Stimulated activated CD8-positive, alpha-beta memory T cell treated with anti-CD3 and anti-CD28 coated beads, Interleukin-15, amount 100 ng/mL, for 24 hours (primary cell): Measurements from ENCODE around the gene TPPP3.

Experiments
- DNase-seq: peaks from one replicate; pipeline ENCODE4 v3.0.0-alpha.2; 2020; ENCODE audit warnings: low read depth

TPPP3 gene

DNA sequence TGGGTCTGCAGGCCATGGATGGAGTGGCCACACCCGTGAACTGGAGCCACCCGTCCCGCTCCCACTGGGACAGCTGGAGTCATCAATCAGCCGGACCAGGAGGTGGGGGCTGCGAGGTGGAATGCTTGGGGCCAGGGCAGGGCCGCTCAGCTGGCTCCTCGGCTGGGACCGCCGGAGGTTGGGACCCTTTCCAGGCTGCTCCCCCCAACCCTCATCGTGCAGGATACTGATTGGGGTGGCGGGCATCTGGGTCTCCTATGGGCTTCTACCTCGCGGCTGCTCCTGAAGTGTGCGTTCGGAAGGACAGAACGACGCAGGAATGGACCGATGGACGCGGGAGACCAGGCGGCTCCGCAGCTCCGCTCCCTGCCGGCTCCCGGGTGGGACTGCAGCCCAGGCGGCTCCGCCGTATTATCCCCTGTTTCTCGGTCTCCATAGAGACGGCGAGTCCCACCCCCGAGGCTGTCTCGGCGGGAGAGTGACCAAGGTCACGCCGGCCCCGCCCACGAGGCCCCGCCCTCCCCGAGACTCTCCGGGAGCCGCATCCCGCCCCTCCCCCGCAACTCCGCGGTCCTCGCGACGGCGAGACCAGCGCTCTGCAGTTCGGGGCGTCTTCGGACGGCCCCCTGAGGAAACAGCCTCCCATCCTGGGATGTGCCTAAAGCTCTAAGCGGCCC is at the start of gene TPPP3:
Gene TPPP3 (minus strand): TSS at position 388 of the 677 bp plus-strand sequence. CDS start 2,387 bp downstream, outside the sequence.
- DNase-seq, result no peak

- no peak for DNase-seq
Observed at GRCh38 chr16:67442581-67443255, 49.4 kb upstream of the TPPP3 start.

DNA sequence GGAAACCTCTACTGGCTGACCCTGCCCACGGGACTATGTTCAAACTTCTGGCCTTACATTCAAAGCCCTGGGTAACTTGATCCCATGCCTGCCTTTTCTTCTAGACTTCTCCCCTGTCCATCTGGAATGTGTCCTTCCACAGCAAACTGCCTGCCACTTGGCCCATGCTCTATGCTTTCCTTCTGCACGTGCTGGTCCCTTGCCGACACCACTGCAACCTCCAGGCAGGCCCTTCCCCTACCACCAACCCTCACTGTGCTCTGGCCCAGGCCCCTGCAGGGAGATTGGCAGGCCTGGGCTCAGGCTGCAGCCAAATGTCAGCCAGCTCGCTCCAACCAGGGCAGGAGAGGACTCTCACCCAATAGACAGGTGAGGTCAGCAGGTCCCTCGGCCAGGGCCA is 48.6 kb upstream of the TPPP3 start:
- no peak for DNase-seq

DNA sequence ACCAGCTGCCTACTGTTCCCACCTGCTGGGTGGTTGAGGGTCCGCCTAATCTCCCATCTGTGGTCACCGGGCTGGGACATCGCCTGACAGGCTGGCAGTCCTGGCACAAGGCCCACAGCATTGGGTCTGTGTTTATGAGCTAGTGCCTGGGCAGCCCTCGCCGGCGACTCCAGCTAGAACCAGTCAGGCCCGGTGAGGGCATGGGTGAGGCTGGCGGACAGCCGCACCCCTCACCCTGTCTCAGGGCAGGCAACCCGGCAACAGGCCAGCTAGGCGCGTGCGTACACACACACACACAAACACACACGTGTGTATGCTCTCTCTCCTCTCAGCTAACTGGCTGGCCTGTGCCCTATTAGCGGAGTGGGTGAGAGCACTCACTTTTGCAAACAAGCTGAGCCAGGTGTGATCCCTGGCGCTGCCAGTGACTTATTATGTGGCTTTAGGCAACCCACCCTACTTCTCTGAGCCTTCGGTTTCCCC is 48.0 kb upstream of the TPPP3 start:
- DNase-seq, result no peak

DNA sequence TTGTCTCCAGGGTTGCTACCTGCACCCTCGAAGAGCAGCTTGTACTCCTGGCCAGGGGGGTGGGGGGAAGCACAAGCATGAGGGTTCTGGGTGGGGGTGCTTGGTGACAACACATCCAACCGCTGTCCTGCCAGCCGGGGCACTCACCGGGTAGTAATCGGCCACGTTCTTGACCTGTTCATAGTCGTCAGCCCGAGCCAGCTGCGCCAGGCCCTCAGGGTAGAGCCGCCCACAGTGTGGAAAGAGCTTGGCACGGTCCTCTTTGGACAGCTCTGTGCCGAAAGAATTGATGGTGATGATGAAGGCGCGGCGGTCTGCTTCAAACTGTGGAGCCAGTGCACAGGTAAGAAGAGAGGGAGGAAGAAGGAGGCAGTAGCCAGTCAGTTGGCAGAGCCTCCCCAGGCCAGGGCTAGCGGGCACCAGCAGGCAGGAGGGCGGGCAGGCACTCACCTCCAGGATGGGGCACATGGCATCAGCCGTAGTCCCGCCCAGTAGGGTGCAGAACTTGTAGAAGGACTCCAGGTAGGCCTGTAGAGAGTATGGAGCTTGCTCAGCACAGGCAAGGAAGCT is 45.6 kb upstream of the TPPP3 start:
- no peak for DNase-seq

DNA sequence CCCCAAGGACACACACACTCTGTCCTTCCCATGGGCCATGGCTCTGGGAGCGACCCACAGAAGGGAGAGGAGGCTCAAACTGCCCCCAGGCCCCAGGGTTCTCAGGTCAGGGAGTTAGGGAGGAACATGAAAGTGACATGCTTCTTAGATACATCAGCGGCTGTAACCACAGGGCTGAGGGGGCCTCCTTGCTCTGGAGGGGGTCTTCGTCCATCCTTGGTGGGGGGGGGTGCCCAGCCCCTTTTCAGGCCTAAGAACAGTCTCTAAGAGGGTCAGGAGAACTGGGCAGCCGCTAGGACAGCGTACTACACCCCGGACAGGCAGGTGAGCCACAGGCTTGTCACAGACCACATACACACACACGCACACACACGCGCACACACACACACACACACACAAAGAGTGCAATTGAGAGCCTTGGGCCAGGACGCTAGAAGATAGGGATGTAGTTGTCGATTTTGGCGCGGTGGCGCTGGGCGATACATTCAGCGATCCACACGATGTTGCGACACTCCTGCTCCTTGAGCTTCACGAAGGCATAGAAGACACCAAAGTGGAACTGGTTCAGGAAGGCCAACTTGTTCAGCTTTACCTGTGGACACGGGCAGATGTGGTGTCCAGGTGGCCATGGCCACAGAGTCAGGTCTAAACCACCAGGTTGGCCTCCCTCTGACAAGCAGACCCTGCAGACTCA is 44.9 kb upstream of the TPPP3 start:
- no peak for DNase-seq

- no peak for DNase-seq
Observed at GRCh38 chr16:67437513-67437912, 44.2 kb upstream of the TPPP3 start.

GRCh38 chr16:67436640-67437193 is 43.4 kb upstream of the TPPP3 start:
- no peak for DNase-seq

GRCh38 chr16:67435758-67436164 is 42.5 kb upstream of the TPPP3 start:
- DNase-seq, result no peak

DNA sequence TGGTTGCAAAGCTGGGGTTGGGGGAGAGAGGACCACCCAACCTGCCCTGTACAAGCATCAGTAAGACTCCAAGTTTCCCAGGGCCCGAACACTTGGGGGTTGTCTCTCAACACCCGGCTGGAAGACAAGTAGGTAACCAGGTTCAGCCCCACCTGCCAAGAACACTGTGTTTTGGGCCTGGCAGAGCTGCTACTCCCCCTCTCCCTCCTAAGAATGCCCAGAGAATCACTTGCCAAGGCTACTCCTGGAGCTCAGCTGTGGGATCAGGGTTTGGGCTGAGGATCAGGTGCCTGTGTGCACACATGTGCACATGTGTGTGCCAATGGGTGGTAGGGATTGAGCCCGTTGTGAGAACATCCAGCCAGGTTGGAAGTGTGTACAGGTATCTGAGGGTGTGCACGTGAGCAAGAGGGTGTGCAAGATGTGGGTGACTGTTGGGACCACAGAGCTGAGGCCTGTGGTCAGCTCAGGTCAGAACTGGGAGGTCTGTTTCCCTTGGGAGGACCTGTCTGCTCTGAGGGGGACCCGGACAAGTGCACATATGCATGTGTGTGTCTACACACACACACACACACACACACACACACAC is 39.9 kb upstream of the TPPP3 start:
- DNase-seq, result no peak

- no peak for DNase-seq
Observed at GRCh38 chr16:67432506-67432890, 39.2 kb upstream of the TPPP3 start.

- no peak for DNase-seq
Observed at GRCh38 chr16:67431775-67432505, 38.6 kb upstream of the TPPP3 start.

DNA sequence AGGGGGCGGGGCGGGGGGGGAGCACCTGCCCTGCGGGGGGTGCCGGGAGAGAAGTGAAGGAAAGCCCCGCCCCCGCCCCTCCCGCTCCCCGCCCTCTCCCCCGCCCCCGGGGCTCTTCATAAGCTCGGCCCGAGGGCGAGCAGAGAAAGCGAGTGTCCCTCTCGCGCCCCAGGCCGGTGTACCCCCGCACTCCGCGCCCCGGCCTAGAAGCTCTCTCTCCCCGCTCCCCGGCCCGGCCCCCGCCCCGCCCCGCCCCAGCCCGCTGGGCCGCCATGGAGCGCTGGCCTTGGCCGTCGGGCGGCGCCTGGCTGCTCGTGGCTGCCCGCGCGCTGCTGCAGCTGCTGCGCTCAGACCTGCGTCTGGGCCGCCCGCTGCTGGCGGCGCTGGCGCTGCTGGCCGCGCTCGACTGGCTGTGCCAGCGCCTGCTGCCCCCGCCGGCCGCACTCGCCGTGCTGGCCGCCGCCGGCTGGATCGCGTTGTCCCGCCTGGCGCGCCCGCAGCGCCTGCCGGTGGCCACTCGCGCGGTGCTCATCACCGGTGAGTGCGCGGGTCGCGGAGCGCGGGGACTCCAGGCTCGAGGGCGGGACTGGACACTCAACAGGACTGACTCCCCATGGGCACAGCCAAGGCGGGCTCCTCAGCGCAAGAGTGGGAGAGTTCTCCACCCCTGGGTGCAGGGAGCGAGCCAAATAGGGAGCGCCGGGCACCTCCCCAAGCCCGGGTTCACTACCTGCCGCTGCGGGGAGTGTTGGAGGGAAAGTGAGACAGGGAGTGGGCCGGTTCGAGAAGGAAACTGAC is 37.9 kb upstream of the TPPP3 start, which contains the start of gene HSD11B2:
Gene HSD11B2 (plus strand): TSS at position 145 of the 798 bp plus-strand sequence. CDS start 128 bp downstream, at position 273.
- no peak for DNase-seq

GRCh38 chr16:67430504-67430976 is 37.2 kb upstream of the TPPP3 start:
- DNase-seq, result no peak

DNA sequence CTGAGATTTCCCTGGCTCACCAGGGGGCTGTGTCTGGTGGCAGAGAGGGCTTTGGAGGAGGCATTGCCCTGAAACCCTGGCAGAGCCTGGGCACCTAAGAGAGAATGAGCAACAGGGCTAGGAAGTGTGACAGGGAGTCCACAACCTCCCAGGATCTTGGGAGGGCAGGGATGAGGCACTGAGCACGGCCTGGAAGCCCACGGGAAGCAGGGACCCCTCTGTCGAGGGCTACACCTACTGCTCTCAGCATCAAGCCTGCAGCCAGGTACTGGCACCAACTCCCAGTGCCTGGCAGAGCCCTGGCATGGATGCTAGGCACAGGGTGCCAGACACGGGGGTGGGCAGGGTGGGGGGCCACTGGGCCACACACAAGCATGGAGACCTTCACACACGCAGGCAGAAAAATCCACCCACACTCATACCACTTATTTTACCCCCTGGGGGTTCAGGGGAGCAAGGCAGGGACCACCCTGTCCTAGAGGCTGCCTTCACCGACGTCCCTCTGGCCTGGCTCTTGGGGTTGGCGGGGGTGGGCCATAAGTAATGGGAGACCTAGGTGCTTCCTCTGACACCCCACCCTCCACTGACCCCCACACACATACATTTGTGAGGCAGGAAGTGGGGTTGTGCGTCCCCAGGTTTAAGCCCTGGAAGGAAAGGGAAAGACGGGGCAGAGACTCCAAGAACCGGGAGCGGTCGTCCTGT is 36.7 kb upstream of the TPPP3 start:
- DNase-seq, result no peak

DNA sequence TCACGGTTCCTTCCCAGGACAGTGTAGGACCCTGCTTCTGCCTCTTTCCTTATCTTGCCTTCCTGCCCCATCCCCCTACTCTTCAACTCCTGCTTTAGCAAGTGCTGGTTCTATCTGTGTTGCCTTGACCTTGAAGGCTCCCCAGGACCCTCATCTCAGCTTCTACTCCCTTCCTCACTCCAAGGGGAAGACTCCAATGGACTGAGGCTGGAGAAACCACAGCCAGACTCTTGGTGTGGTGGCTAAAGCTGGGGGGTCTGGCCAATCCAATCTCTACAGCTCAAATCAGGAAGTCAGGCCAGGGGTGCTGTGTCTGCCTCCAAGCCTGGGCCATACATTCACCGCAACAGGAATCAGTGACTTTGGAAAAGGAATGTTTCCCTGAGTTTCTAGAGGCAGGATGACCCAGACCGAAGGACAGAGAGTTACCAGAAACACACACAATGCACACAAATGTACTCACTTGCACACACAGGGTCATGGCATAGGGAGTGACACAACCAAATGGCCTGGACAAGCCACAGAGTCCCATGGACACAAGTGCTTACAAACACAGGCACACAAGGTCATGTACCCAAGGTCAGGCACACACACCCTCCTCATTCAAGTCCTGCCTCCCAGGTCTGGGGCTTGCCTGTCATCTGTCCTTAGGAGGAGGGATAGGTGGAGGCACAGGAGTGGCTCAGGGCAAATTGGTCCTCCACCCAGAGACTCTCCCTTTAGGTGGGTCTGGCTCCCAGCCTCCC is 35.9 kb upstream of the TPPP3 start:
- DNase-seq, result no peak

DNA sequence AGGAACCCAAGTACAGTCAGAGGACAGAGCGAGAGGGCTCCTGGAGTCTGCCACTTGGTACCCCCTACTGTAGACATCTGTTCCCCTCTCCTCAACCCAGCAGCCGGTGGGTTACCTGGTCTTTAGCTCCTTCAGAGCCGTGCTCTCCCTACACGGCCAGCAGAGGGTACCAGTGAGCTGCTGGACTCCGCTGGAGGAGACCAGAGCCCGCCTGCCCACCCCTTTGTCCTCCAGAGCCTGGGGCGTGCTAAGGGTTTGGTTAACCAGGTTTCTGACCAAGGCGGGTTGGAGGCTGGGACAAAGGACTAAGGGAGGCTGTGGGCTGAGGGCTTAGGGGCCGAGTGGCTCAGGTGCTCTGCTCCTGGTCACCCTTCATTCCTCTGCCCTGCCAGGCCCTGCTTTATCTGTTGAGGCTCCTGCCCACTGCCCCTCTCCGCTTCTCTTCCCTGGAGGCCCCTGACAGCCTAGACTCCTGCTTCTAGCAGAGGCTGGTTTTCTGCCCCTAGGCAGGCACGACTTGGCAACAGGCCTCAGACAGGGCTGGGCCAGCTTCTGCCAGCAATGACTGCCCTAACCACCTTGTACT is 34.9 kb upstream of the TPPP3 start:
- no peak for DNase-seq

GRCh38 chr16:67426950-67427349 is 33.7 kb upstream of the TPPP3 start:
- DNase-seq, result no peak
